Effector memory CD8-positive, alpha-beta T cell (primary cell): ENCODE results near the gene TNFSF9.
"Not testable (repeated sequence)": the region's sequence is repeated elsewhere in the genome, so short reads cannot be mapped to it uniquely, and the experiment has no call there.

ENCODE experiments used
- ATAC-seq: fragments of 150-1000 bp; cut with Tn5 transposase; replicated peaks from 2 replicates; pipeline ENCODE4 v1.10.0; 2021; ENCODE audit warnings: mild to moderate bottlenecking, moderate library complexity
- DNase-seq, 3 experiments: peaks; one replicate each; pipeline ENCODE4 v3.0.0; 2021
- H3K27ac Mint-ChIP-seq, 2 donors: one replicate each; pipeline ENCODE4 v1.8.0; 2022; ENCODE audit warnings: mild to moderate bottlenecking in 2 of 2, mixed read lengths in 2 of 2, moderate library complexity in 2 of 2
- H3K27me3 Mint-ChIP-seq, 2 donors: one replicate each; pipeline ENCODE4 v1.8.0; 2022; ENCODE audit warnings: mixed read lengths in 2 of 2
- H3K36me3 Mint-ChIP-seq: one replicate; pipeline ENCODE4 v1.8.0; 2022; ENCODE audit warnings: mild to moderate bottlenecking, moderate library complexity, mixed read lengths; ENCODE audit not compliant: insufficient read depth
- H3K4me1 Mint-ChIP-seq, 2 donors: one replicate each; pipeline ENCODE4 v1.8.0; 2022; ENCODE audit warnings: low read depth in 2 of 2, mixed read lengths in 2 of 2
- H3K4me3 Mint-ChIP-seq, 2 donors: one replicate each; pipeline ENCODE4 v1.8.0; 2022; ENCODE audit warnings: mild to moderate bottlenecking in 2 of 2, mixed read lengths in 2 of 2, moderate library complexity in 2 of 2
- H3K9me3 Mint-ChIP-seq, 2 donors: one replicate each; pipeline ENCODE4 v1.8.0; 2022; ENCODE audit warnings: mixed read lengths in 2 of 2

The TNFSF9 gene

GRCh38 chr19:6498294-6499036, 32.4 kb upstream of the TNFSF9 start:
- H3K4me3 Mint-ChIP-seq: no peak overlapping the region
- DNase-seq (no peak), ATAC-seq (no peak)
- peaks cover 8% of the 10 kb centered on the region for H3K36me3 Mint-ChIP-seq
- peaks cover 10 to 26% of the 10 kb centered on the region in 2 donors for H3K4me1 Mint-ChIP-seq
- H3K27me3 Mint-ChIP-seq: peaks cover 0 to 13% of the 10 kb centered on the region in 2 donors
- no peaks in the 10 kb centered on the region for H3K9me3 Mint-ChIP-seq
- H3K27ac Mint-ChIP-seq: no peak overlapping the region

GRCh38 chr19:6499052-6499790, 31.6 kb upstream of the TNFSF9 start:
- no peak for DNase-seq
- no peaks in the 10 kb centered on the region for H3K9me3 Mint-ChIP-seq
- H3K4me3 Mint-ChIP-seq: no peak overlapping the region
- H3K27ac Mint-ChIP-seq: no peak overlapping the region
- ATAC-seq: no peak
- H3K27me3 Mint-ChIP-seq: peaks cover 0 to 18% of the 10 kb centered on the region in 2 donors
- peaks cover 8% of the 10 kb centered on the region for H3K36me3 Mint-ChIP-seq
- peaks cover 10 to 26% of the 10 kb centered on the region in 2 donors for H3K4me1 Mint-ChIP-seq

GRCh38 chr19:6500837-6501739, 29.7 kb upstream of the TNFSF9 start:
- H3K4me3 Mint-ChIP-seq: peak overlapping the region; percentile 89 to 93
- H3K4me1 Mint-ChIP-seq: peaks cover 11 to 20% of the 10 kb centered on the region in 2 donors
- peak overlapping the region; percentile 26 to 75 for H3K27ac Mint-ChIP-seq
- DNase-seq: no peak
- H3K9me3 Mint-ChIP-seq: no peaks in the 10 kb centered on the region
- H3K27me3 Mint-ChIP-seq: peaks cover 0 to 18% of the 10 kb centered on the region in 2 donors
- ATAC-seq: no peak
- H3K36me3 Mint-ChIP-seq: peaks cover 6% of the 10 kb centered on the region

- Mint-ChIP-seq H3K27me3 (peaks cover 0 to 18% of the 10 kb centered on the region in 2 donors), H3K27ac (peak within 1 kb of the TSS; percentile 26 to 75), H3K9me3 (no peaks in the 10 kb centered on the region), H3K4me3 (peak within 1 kb of the TSS; percentile 89 to 93), H3K4me1 (peaks cover 11 to 20% of the 10 kb centered on the region in 2 donors), H3K36me3 (peaks cover 6% of the 10 kb centered on the region)
- ATAC-seq: peak; percentile 60
- DNase-seq: peak in 1 of 3 experiments; percentile 29
These were observed 28.8 kb upstream of the TNFSF9 start, which contains the start of gene TUBB4A for GRCh38 chr19:6501740-6502648. Gene TUBB4A (minus strand): TSS chr19:6502309. CDS start chr19:6502212, 97 bp downstream.

- H3K27ac Mint-ChIP-seq: no peak overlapping the region
- ATAC-seq: no peak
- H3K4me1 Mint-ChIP-seq: peaks cover 11 to 16% of the 10 kb centered on the region in 2 donors
- H3K9me3 Mint-ChIP-seq: no peaks in the 10 kb centered on the region
- peak overlapping the region; percentile 89 to 93 for H3K4me3 Mint-ChIP-seq
- DNase-seq: no peak
- H3K27me3 Mint-ChIP-seq: peaks cover 0 to 18% of the 10 kb centered on the region in 2 donors
- peaks cover 3% of the 10 kb centered on the region for H3K36me3 Mint-ChIP-seq
These were observed 27.2 kb upstream of the TNFSF9 start for GRCh38 chr19:6503407-6504201.

GRCh38 chr19:6508028-6508771, 22.6 kb upstream of the TNFSF9 start:
- not testable (repeated sequence) for H3K4me3 Mint-ChIP-seq

GRCh38 chr19:6509118-6509971, 21.5 kb upstream of the TNFSF9 start:
- no peak overlapping the region for H3K27ac Mint-ChIP-seq
- H3K9me3 Mint-ChIP-seq: no peaks in the 10 kb centered on the region
- no peak overlapping the region for H3K4me3 Mint-ChIP-seq
- H3K4me1 Mint-ChIP-seq: peaks cover 0 to 1% of the 10 kb centered on the region in 2 donors
- no peak for DNase-seq
- no peaks in the 10 kb centered on the region for H3K36me3 Mint-ChIP-seq
- H3K27me3 Mint-ChIP-seq: no peaks in the 10 kb centered on the region
- ATAC-seq: no peak

More at GRCh38 chr19:6508028-6508771, 22.6 kb upstream of the TNFSF9 start:
- H3K36me3 Mint-ChIP-seq, H3K27ac Mint-ChIP-seq, H3K9me3 Mint-ChIP-seq, DNase-seq, H3K4me1 Mint-ChIP-seq, H3K27me3 Mint-ChIP-seq, ATAC-seq: not testable (repeated sequence)

- no peak overlapping the region for H3K4me3 Mint-ChIP-seq
- no peaks in the 10 kb centered on the region for H3K9me3 Mint-ChIP-seq
- H3K36me3 Mint-ChIP-seq: no peaks in the 10 kb centered on the region
- no peaks in the 10 kb centered on the region for H3K27me3 Mint-ChIP-seq
- no peak overlapping the region for H3K27ac Mint-ChIP-seq
- no peak for DNase-seq
- H3K4me1 Mint-ChIP-seq: peaks cover 5% of the 10 kb centered on the region in 2 donors
- ATAC-seq: no peak
These were observed 20.2 kb upstream of the TNFSF9 start for GRCh38 chr19:6510618-6511017.

GRCh38 chr19:6514089-6514488, 16.7 kb upstream of the TNFSF9 start:
- ATAC-seq (no peak), DNase-seq (no peak)
- no peaks in the 10 kb centered on the region for H3K27me3 Mint-ChIP-seq
- H3K36me3 Mint-ChIP-seq: peaks cover 3% of the 10 kb centered on the region
- no peaks in the 10 kb centered on the region for H3K9me3 Mint-ChIP-seq
- H3K27ac Mint-ChIP-seq: no peak overlapping the region
- H3K4me1 Mint-ChIP-seq: peaks cover 30 to 33% of the 10 kb centered on the region in 2 donors
- no peak overlapping the region for H3K4me3 Mint-ChIP-seq

- no peak for ATAC-seq
- Mint-ChIP-seq H3K27ac (peak overlapping the region; percentile 60 to 88), H3K36me3 (peaks cover 3% of the 10 kb centered on the region), H3K9me3 (no peaks in the 10 kb centered on the region), H3K4me3 (peak overlapping the region; percentile 81 to 92), H3K4me1 (peaks cover 30 to 35% of the 10 kb centered on the region in 2 donors), H3K27me3 (no peaks in the 10 kb centered on the region)
- DNase-seq: no peak
These were observed 15.8 kb upstream of the TNFSF9 start for GRCh38 chr19:6514926-6515544.
